Renal pelvis (tissue), 12 donors: ENCODE data around the gene AOC3. TPM values are rescaled to one million over a fixed set of nuclear protein-coding genes. Genes with fewer than 3 reads are reported as not detected.

Source experiments
- DNase-seq: peaks from one replicate; pipeline ENCODE4 v3.0.0-alpha.2; 2013
- long read RNA-seq, 16 experiments: transcript quantifications; one replicate each; lab custom pipeline, GENCODE V29; 2026
- polyA plus RNA-seq, 3 donors: library from polyadenylated mRNA; unstranded; fragments of 120-200 nt; gene quantifications; one replicate each; pipeline ENCODE4 v1.2.1, GENCODE V29; 2013; ENCODE audit not compliant: insufficient read length in 3 of 3

Gene AOC3
- polyA plus RNA-seq, result 1 to 10 TPM; 5.4 to 6.2 (median 5.5) TPM
- long read RNA-seq, donor 1, result 0 reads
- long read RNA-seq, donor 2, full-length matches to known transcripts, result 3 of 3 reads
- long read RNA-seq, donor 2, partial matches to known transcripts, result 0 of 3 reads
- long read RNA-seq, donor 2, other reads (novel, unspliced or antisense), result 0 of 3 reads
- long read RNA-seq, donor 3, full-length matches to known transcripts, result 2 of 2 reads
- long read RNA-seq, donor 3, partial matches to known transcripts, result 0 of 2 reads
- long read RNA-seq, donor 3, other reads (novel, unspliced or antisense), result 0 of 2 reads
- long read RNA-seq, donor 4, full-length matches to known transcripts, result 1 of 1 reads
- long read RNA-seq, donor 4, partial matches to known transcripts, result 0 of 1 reads
- long read RNA-seq, donor 4, other reads (novel, unspliced or antisense), result 0 of 1 reads
- long read RNA-seq, donor 5, result 0 reads
- long read RNA-seq, donor 6, full-length matches to known transcripts, result 1 of 1 reads
- long read RNA-seq, donor 6, partial matches to known transcripts, result 0 of 1 reads
- long read RNA-seq, donor 6, other reads (novel, unspliced or antisense), result 0 of 1 reads
- long read RNA-seq, donor 7, full-length matches to known transcripts, result 4 of 4 reads
- long read RNA-seq, donor 7, partial matches to known transcripts, result 0 of 4 reads
- long read RNA-seq, donor 7, other reads (novel, unspliced or antisense), result 0 of 4 reads
- long read RNA-seq, donor 8, full-length matches to known transcripts, result 2 of 2 reads
- long read RNA-seq, donor 8, partial matches to known transcripts, result 0 of 2 reads
- long read RNA-seq, donor 8, other reads (novel, unspliced or antisense), result 0 of 2 reads
- long read RNA-seq, donor 9, result 0 reads
- long read RNA-seq, donor 10, full-length matches to known transcripts, result 1 of 1 reads
- long read RNA-seq, donor 10, partial matches to known transcripts, result 0 of 1 reads
- long read RNA-seq, donor 10, other reads (novel, unspliced or antisense), result 0 of 1 reads
- long read RNA-seq, donor 11, full-length matches to known transcripts, result 3 of 3 reads
- long read RNA-seq, donor 11, partial matches to known transcripts, result 0 of 3 reads
- long read RNA-seq, donor 11, other reads (novel, unspliced or antisense), result 0 of 3 reads
- long read RNA-seq, donor 12, full-length matches to known transcripts, result 1 of 1 reads
- long read RNA-seq, donor 12, partial matches to known transcripts, result 0 of 1 reads
- long read RNA-seq, donor 12, other reads (novel, unspliced or antisense), result 0 of 1 reads
- long read RNA-seq, donor 13, full-length matches to known transcripts, result 1 of 1 reads
- long read RNA-seq, donor 13, partial matches to known transcripts, result 0 of 1 reads
- long read RNA-seq, donor 13, other reads (novel, unspliced or antisense), result 0 of 1 reads
- long read RNA-seq, donor 14, result 0 reads
- long read RNA-seq, donor 15, result 0 reads
- long read RNA-seq, donor 16, full-length matches to known transcripts, result 3 of 3 reads
- long read RNA-seq, donor 16, partial matches to known transcripts, result 0 of 3 reads
- long read RNA-seq, donor 16, other reads (novel, unspliced or antisense), result 0 of 3 reads

- no peak for DNase-seq
Observed at GRCh38 chr17:42850954-42851353, at the start of gene AOC3. AOC3 (plus strand) TSS chr17:42851199; CDS start chr17:42851344, 145 bp downstream.

GRCh38 chr17:42803074-42803883 is 47.7 kb upstream of the AOC3 start:
- no peak for DNase-seq

GRCh38 chr17:42804918-42805367 is 46.1 kb upstream of the AOC3 start:
- DNase-seq, result no peak

GRCh38 chr17:42806249-42806648 is 44.8 kb upstream of the AOC3 start:
- no peak for DNase-seq

GRCh38 chr17:42809250-42809649 is 41.7 kb upstream of the AOC3 start:
- no peak for DNase-seq

GRCh38 chr17:42814633-42815399 is 36.2 kb upstream of the AOC3 start:
- DNase-seq, result no peak

- no peak for DNase-seq
Observed at GRCh38 chr17:42817866-42818265, 33.1 kb upstream of the AOC3 start.

- DNase-seq, result no peak
Observed at GRCh38 chr17:42818379-42818778, 32.6 kb upstream of the AOC3 start.

GRCh38 chr17:42819939-42820535 is 31.0 kb upstream of the AOC3 start:
- no peak for DNase-seq

- DNase-seq, result no peak
Observed at GRCh38 chr17:42821176-42821575, 29.8 kb upstream of the AOC3 start.

- DNase-seq, result no peak
Observed at GRCh38 chr17:42827472-42827871, 23.5 kb upstream of the AOC3 start.

GRCh38 chr17:42830971-42831370 is 20.0 kb upstream of the AOC3 start:
- no peak for DNase-seq

- no peak for DNase-seq
Observed at GRCh38 chr17:42832213-42832933, 18.6 kb upstream of the AOC3 start.

- DNase-seq, result peak; percentile 89
Observed at GRCh38 chr17:42832934-42833766, 17.8 kb upstream of the AOC3 start, which contains the start of gene PSME3. PSME3 (plus strand) TSS chr17:42833397; CDS start chr17:42833632, 235 bp downstream.

- DNase-seq, result no peak
Observed at GRCh38 chr17:42833767-42834422, 17.1 kb upstream of the AOC3 start.

GRCh38 chr17:42835732-42836131 is 15.3 kb upstream of the AOC3 start:
- DNase-seq, result no peak
